HG02678 (cell line): ENCODE data around the gene ANO9.
"Not testable (repeated sequence)": the region's sequence is repeated elsewhere in the genome, so short reads cannot be mapped to it uniquely, and the experiment has no call there.

Source experiments
- ATAC-seq: cut with Tn5 transposase; IDR thresholded peaks from one replicate; pipeline ENCODE4 v1.9.1; 2021; ENCODE audit warnings: mild to moderate bottlenecking, moderate library complexity; ENCODE audit not compliant: unreplicated experiment

Gene ANO9

DNA sequence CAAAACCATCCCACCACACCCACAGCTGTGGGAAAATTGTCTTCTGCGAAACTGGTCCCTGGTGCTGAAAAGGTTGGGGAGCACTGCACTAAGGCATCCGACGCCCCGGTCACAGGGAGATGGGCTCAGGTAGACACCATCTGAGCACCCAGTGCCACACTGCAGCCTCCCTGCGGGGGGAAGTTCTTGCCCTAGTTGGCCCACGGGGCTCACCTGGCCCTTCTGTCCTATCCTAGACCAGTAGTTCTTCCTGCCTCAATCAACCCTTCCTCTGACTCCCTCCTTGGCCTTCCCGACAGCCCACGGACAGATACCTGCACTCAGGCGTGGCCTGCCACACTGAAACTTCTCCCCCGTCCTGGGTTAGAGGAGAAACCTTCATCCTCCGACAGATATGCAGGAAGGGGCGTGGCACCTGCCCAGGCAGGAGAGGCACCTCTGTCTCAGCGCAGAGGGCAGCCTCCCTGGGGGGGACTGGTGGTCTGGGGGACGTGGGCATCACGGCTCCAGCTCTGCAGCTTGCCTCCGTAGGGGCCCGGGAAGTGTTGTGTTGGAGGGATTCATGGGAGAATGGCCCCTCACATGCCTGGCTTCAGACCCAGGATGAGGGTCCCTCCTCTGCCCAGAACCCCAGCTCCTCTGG is 4.5 kb downstream of the ANO9 start:
- no peak for ATAC-seq

DNA sequence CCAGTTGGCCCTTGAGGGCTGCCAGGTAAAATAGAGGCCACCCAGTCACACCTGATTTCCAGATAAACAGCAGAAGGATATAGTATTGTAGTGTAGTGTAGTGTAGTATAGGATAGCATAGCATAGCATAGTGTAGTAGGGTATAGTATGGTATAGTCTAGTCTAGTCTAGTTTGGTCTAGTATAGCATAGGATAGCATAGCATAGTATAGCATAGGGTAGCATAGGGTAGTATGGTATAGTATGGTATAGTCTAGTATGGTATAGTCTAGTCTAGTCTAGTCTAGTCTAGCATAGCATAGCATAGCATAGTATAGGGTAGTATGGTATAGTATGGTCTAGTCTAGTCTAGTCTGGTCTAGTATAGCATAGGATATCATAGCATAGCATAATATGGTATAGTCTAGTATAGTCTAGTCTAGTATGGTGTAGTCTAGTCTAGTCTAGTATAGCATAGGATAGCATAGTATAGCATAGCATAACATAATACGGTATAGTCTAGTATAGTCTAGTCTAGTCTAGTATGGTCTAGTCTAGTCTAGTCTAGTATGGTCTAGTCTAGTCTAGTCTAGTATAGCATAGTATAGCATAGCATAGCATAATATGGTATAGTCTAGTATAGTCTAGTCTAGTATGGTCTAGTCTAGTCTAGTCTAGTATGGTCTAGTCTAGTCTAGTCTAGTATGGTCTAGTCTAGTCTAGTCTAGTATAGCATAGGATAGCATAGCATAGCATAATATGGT is 6.6 kb downstream of the ANO9 start:
- not testable (repeated sequence) for ATAC-seq

DNA sequence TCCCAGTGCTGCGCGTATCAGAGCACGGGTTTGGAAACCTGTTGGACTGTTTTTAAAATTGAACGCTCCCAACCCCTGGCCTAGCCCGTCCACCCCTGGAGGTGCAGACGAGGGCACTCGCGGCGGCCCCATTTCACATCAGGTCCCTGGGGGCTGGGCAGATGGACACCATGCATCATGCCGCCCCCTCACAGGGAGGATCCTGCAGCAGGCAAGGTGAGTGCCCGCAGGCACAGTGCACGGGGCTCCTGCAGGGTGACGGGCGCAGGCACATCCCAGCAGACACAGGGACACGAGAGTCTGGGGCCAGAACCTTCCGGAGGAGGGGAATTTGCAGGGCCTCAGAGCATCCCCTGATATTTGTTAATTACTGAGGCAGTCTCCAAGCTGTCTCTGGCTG is 7.3 kb downstream of the ANO9 start:
- ATAC-seq = no peak

DNA sequence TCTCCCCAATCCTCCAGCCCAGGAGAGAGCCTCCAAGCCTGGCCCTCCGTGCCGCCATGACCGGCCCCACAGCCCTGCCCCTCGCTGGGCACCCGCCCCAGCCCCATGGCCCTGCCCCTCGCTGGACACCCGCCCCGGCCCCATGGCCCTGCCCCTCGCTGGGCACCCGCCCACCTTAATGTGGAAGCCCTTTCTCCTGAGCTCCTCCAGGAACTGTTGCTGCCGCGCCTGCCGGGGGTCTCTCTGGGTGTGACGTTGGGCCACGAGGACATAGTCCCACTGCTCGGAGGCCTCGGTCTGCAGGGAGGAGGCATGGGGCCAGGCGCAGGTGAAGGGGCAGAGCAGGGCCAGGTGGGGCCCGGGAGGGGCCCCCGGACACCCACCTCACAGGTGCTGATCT is 8.2 kb downstream of the ANO9 start:
- ATAC-seq = no peak

DNA sequence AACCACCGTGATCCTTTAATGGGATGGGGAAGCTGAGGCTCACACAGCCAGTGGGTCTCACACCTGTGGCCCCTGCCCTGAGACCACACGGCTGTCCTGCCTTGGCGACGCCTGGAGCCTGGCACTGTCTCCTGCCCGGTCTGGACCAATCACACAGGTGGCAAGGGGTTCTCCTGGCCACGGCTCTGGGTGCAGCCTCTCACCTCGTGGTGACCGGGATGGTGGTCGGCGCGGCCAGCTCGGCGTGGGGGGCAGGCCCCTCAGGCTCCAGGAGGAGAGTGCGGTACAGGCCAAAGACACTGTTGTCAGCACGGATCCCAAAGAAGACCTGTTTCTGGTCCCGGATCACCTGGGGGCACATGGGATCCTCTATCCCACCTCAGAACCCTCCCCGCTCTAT is 8.7 kb downstream of the ANO9 start:
- no peak for ATAC-seq

DNA sequence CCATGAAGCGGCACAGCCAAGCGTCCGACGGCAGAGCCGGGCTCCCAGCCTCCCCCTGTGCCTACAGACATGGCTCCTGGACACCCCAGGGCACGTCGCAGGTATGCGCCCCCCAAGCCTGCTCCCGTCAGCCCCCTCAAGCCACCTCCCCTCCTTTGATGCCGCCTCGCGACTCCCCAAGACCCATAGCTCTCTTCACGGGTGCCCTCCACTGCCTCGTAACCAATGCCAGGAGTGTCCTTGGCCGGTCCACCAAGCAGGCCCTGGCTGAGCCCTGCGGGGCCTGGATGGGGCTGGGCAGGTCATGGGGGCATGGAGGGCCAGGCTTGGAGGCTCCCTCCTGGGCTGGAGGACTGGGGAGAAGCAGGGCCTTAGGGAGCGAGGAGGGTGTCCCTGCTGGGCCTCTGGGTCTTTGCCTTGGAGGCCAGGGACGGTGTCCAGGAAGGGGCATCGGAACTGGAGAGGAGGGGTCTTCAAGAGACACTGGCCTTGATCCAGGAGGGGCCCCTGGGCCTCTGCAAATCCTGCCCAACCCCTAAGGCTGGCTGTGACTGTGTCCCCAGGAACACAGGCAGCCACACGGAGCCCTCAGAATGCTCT is 9.2 kb downstream of the ANO9 start:
- ATAC-seq = no peak

DNA sequence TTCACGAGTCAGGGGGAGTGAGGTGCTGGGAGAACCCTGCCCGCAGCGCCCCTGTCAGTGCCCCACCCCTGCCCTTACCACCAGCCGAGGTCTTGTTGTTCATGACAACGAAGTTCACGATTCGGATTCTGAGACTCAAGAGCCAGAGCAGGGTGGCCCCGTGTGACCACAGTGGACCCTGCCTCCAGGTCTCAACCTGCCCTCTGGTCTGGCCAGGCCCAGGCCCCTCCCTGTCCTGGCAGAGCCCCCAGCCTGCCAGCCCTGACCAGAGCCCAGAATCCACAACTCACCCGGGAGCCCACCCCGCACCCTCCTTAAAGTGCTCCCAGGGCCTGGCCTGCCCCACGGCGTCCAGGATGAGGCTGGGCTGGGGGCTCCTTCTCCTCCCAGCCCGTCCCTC is 9.9 kb downstream of the ANO9 start:
- ATAC-seq = no peak

DNA sequence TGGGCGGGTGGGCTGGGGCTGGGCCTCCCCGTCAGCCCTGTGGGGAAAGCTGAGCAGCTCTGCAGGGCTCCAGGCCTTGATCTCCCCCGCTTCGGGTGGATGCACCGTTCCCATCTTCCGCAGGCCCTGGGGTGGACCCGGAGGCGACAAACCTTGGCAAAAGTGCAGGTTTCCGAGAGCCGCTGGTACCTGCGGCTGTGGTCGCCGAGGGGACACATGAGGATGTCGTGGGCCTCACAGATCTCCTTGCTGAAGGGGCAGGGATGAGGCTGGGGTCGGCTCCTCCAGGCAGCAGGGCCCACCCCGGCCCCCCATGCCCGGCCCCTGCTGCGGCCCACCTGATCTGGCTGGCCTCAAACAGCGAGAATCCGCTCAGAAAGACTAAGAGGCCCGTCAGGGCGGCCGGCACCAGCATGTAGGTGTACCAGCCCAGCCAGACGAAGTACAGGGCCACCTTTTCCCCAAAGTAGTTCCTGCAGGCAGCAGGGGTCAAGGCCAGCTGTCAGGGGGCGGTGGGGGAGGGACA is 11.8 kb downstream of the ANO9 start:
- ATAC-seq = no peak

DNA sequence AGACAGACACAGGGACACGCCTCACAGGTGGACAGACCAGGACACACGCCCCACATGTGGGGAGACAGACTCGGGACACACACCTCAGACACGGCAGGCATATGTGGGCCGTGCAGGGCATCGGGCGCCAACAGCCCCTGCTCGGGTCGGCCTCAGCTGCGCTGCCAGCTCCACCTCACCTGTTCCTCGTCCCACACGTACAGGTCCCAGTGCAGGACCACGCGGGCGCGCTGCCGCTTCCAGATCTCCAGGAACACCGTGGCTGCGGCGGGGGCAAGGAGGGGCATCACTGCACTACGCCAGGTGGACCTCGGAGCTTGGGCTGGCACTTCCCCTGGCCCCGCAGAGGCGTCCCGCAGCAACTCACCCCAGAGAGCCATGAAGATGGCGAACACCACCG is 12.4 kb downstream of the ANO9 start:
- no peak for ATAC-seq

DNA sequence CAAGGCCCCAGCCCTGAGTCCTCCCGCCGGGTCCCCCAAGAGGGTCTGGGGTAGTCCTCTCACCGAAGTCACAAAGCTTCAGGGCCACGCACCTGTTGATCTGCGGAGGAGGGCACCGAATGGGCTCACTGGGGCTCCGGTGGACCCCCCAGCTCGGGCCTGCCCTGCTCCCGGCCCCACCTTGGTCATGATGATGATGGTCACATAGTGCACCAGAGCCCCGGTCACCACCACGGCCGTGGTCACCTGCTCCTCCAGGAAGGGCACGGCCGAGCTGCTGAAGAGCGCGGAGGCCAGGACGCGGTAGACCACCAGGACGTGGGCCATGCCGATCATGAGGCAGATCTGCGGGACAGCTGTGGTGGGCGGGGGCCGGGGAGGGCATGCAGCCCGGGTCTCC is 13.5 kb downstream of the ANO9 start:
- ATAC-seq = no peak

DNA sequence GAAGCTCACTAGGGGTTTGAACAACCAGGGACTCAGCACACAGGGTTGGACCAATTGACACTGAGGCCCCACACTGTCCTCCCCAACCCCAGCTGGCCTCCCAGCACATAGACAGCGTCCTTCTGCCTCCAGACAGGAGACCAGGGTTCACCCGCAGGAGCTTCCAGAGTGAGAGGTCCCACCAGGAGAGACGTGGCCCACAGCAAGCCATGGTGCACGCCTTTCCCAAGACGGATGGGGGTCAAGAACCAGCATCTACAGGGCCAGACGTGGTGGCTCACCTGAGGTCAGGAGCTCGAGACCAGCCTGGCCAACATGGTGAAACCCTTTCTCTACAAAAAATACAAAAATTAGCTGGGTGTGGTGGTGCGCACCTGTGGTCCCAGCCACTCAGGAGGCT is 15.0 kb downstream of the ANO9 start:
- ATAC-seq = no peak

DNA sequence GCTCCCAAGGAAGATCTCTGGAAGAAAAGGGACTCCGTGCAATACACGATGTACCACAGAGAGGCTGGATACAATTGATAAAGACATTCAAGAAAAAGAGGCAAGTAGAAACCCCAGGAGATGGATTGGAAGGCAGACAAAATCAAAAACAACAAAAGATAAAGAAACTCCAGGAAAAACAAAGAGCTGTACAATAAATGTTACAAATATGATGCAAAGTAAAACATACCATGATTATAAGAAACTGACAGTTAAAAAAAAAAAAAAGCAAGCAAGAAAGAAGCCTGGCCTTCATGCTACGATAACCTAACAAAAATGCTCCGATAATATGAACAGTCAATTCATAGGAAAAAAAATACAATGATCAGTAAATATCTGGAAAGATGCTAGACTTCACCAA is 16.5 kb downstream of the ANO9 start:
- ATAC-seq = no peak

DNA sequence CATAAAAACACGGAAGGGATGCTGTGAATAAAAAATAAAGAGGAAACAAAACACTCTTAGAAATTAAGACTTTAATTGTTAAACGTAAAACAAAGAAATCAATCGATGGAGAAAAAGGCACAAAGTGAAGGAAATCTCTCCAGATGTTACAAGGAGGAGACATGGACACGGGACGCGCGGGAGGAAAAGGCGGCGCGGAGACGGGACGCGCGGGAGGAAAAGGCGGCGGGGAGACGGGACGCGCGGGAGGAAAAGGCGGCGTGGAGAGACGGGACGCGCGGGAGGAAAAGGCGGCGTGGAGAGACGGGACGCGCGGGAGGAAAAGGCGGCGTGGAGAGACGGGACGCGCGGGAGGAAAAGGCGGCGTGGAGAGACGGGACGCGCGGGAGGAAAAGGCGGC is 17.0 kb downstream of the ANO9 start:
- ATAC-seq = not testable (repeated sequence)

DNA sequence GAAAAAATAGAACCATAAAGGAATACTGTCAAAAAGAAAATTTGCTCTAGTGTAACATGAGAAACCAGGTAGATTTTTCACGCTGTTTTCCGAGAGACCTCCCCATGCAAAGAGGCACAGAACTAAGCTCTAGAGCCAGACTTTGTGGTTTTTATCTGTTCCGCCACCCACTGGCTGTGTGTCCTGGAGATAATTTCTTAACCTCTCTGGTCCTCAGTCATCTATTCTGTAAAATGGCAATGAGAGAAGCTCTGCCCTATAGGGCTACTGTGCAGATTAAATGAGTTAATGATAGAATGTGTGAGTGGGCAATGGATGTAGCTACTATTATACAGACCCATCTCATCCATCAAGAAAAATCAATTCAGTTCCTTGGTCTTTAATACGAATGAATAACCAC is 17.6 kb downstream of the ANO9 start:
- ATAC-seq = no peak

DNA sequence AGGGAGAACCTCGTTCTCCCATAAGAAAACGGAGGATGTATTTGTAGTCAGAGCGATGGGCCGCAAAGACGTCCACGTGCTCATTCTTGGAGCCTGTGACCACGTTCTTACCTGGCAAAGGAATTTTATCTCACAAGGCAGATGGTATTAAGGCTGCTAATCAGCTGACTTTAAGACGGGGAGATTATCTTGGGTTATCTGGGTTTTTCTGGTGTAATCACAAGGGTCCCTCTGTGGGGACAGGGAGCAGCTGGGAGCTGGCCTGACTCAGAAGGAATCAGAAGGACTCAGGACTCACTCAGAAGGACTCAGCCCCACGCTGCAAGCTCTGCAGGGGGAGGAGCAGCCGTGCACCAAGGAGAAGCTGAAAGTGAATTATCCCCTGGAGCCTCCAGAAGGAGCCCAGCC is 19.6 kb downstream of the ANO9 start:
- no peak for ATAC-seq

DNA sequence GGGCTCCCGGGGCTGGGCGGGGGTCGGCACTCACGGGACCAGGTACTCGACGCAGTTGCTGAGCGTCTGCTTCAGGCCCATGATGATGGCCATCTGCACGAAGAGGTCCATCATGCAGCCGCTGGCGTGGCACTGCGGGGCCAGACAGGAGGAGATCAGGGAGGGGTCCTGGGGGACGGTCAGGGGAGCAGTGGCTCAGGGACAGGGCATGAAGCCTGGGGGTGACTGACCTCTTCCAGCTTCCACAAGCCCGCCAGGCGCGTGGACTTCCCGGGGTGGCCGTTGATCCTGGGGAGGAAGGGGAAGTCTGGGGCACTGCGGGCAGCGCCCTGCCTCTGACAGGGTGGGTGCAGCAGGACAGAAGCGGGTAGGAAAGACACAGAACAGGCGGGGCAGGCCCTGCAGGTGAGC is 20.9 kb downstream of the ANO9 start:
- ATAC-seq = no peak

DNA sequence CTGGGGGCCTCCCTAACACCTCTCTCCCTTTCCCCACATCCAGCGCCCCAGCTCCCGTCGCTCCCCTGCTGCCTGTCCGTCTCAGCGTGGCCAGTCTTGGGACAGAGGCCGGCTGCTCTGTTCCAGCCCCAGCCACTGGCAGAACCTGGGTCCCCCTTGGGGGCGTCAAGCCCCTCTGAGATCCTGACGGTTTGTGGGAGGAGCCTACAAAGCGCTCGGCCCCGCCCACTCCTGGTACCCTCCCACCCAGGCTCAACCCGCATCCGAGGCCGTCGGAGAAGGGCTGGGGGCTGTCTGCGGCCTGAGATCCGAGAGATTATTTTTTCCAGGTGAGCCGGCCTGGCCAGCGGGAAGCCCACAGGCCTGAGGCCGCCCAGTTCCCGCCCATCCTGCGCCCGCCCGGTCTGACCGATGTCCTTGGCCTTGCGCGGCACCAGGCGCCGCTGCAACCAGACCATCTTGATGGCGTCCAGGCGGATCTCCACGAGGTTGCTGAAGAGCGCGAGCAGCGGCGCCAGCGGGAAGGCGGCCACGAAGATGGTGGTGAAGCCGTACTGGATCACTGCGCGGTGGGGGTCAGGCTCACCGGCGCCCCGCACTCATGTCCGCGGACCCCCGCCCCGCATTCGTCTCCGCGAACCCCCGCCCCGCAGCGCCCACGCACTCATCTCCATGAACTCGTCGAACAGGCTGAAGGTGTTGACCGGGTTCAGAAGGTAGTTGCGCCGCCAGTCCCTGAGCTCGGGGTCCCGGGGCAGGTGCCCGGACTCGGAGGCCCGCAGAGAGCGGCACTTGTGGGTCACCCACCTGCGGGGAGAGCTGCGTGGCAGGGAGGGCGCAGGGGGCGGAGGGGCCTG is 21.5 kb downstream of the ANO9 start:
- ATAC-seq = no peak

DNA sequence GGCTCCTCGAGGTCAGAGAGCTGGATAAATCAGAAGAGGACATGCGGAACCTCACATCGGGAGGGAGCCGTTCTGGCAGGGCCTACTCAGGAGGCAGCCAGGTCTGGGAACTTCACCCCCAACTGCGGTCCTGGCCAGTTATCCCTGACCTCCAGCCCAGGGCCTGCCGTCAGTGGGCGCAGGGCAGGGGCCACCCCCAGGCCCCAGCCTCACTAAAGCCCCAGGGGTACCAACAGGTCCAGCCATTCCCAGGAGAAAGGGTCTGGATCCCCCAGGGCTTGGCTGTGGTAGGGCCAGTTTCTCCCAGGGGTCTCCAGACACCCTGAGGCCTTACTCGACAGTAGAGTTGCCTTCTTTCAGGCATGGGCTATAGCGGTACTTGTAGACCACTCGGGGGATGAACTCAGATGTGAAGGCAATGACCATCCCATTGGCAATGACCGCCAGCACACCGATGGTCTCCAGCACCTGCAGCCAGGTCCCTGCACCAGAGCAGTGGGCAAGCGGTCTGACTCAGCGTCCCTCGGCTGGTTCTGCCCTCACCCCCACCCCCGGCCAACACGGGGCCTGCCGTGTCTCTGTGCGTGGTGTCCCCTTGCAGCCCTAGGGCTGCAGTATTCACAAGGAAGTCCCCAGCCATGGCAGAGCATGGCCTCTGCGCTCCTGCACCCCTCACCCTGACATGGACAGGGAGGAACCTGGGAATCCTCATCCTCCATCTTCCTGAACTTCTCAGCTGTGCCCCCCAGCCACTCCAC is 22.4 kb downstream of the ANO9 start:
- ATAC-seq = no peak

DNA sequence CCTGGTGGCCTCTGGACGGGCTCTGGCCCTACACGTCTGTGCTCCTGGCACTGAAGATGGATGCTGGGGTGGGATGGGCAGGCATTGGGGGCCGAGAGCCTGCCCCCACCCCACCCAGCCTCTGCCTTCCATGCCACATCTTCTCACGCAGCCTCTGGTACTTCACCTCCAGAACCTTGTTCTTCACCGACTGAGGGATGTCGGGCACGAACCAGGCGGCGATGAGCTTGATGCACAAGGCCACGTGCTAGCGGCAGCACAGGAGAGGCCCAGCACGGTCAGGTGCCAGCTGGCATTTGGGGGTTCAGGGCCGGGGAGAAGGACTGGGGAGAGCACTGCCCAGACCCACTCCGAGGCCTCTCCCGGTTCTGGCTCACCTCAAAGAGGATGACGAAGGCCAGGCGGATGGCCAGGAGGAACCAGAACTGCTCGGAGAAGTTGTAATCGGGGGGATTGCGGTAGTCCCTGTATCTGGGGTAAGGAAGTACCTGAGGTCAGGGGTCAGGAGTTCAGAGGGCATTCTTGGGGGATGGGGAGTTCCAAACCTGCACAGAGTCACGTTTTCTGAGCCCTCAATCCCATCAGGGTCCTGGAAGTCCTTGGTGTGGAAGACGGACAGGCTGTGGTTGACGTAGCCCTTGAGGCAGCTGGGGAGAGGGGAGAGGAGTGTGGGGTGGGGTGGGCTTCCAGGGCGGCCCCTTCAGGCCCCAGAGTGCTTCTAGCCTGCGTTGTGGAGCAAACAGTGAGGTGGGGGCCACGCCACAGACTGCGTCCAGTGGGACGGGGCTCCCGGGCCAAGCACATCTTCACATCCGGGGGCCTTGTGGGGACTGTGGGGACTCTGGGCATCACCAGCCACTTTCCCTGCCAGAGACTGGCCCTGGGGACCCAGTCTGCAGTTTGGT is 23.2 kb downstream of the ANO9 start:
- no peak for ATAC-seq
